Uterus (tissue), 4 donors: Measurements from ENCODE around the gene HOXD3. TPM values are rescaled to one million over a fixed set of nuclear protein-coding genes. Genes with fewer than 3 reads are reported as not detected.

ENCODE experiments used
- DNase-seq, 2 donors: peaks; one replicate each; pipeline ENCODE4 v3.0.0-alpha.2; 2019 to 2020
- H3K27ac ChIP-seq, 2 donors: fragments of 200-600 bp; sonication (generic); 1 replicate in 1 of 2; 2 replicates in 1 of 2; pipeline ENCODE4 v1.5.1; 2016 to 2018
- H3K27me3 ChIP-seq, 2 donors: fragments of 200-600 bp; sonication (generic); one replicate each; pipeline ENCODE4 v1.5.1; 2018 to 2019; ENCODE audit warnings: control low read depth in 1 of 2
- H3K36me3 ChIP-seq, 2 donors: fragments of 200-600 bp; sonication (generic); one replicate each; pipeline ENCODE4 v1.5.1; 2019; ENCODE audit warnings: control low read depth in 1 of 2
- H3K4me1 ChIP-seq, 2 donors: fragments of 200-600 bp; sonication (generic); one replicate each; pipeline ENCODE4 v1.5.1; 2018 to 2019; ENCODE audit warnings: control low read depth in 1 of 2
- H3K4me3 ChIP-seq, 2 donors: fragments of 200-600 bp; sonication (generic); 1 replicate in 1 of 2; 2 replicates in 1 of 2; pipeline ENCODE4 v1.5.1; 2018 to 2019; ENCODE audit warnings: mild to moderate bottlenecking in 1 of 2
- H3K9me3 ChIP-seq, 2 donors: fragments of 200-600 bp; sonication (generic); one replicate each; pipeline ENCODE4 v1.5.1; 2019; ENCODE audit warnings: control low read depth in 1 of 2
- CTCF ChIP-seq, 4 experiments: fragments of 200-600 bp in 2 of 4; fragments of 450-650 bp in 2 of 4; sonication (generic) in 2 of 4; IDR thresholded peaks; one replicate each; pipeline ENCODE4 v1.5.1; 2016 to 2019; ENCODE audit warnings: antibody characterized with exemption in 4 of 4, mild to moderate bottlenecking in 2 of 4, moderate library complexity in 1 of 4
- POLR2A ChIP-seq, 2 donors: fragments of 450-650 bp; IDR thresholded peaks; one replicate each; pipeline ENCODE4 v1.6.1; 2016; ENCODE audit warnings: antibody characterized with exemption in 2 of 2, mild to moderate bottlenecking in 1 of 2, moderate library complexity in 1 of 2
- intact Hi-C: fragments of 100-400 bp; cut with DNase I; formaldehyde crosslinking; loops from one replicate; pipeline ENCODE4 v1.15.1; 2023; ENCODE audit warnings: low total_unique reads
- total RNA-seq, 4 donors: library from RNA; depleted of rRNA in 3 of 4; stranded (reverse); fragments of >200 nt in 3 of 4; gene quantifications; one replicate each; pipeline versions ENCODE4 v1.1.0 to v1.2.4, GENCODE V29; 2014 to 2023
- donor health status: DM: yes; HTN: yes; CAD: no.

Gene HOXD3
- total RNA-seq, 4 donors from 2014 or later = 14.7 to 61.2 (median 22.7) TPM

GRCh38 chr2:176142281-176142680, 14.8 kb upstream of the HOXD3 start:
- H3K27me3 ChIP-seq = no peaks in the 10 kb centered on the region
- DNase-seq = no peak
- TF ChIP-seq POLR2A (IDR thresholded peaks at IDR 0.05) = no peak
- no peak for TF ChIP-seq CTCF (IDR thresholded peaks at IDR 0.05)

GRCh38 chr2:176145085-176145969, 11.8 kb upstream of the HOXD3 start:
- no peaks in the 10 kb centered on the region for H3K27me3 ChIP-seq
- H3K4me3 ChIP-seq = no peak overlapping the region

More at GRCh38 chr2:176142281-176142680, 14.8 kb upstream of the HOXD3 start:
- no peaks in the 10 kb centered on the region for H3K9me3 ChIP-seq
- H3K36me3 ChIP-seq = no peaks in the 10 kb centered on the region
- H3K27ac ChIP-seq = no peak overlapping the region
- H3K4me1 ChIP-seq = peaks cover 8 to 10% of the 10 kb centered on the region in 2 donors
- no peak overlapping the region for H3K4me3 ChIP-seq
- intact Hi-C loops = loop anchor here (5.0 kb wide), 3 partner anchors 315 to 495 kb away; no protein-coding TSS in a partner anchor

GRCh38 chr2:176146101-176146500, 11.0 kb upstream of the HOXD3 start:
- Histone ChIP-seq H3K27me3 (no peaks in the 10 kb centered on the region), H3K4me1 (peaks cover 5 to 23% of the 10 kb centered on the region in 2 donors), H3K27ac (peak overlapping the region; percentile 75 to 83), H3K9me3 (no peaks in the 10 kb centered on the region), H3K4me3 (no peak overlapping the region), H3K36me3 (no peaks in the 10 kb centered on the region)
- intact Hi-C loops = no loop called here
- peak in 1 of 2 donors; percentile 45 for DNase-seq
- no peak for TF ChIP-seq POLR2A (IDR thresholded peaks at IDR 0.05)
- peak in 1 of 4 experiments; percentile 10 for TF ChIP-seq CTCF (IDR thresholded peaks at IDR 0.05)

More at GRCh38 chr2:176145085-176145969, 11.8 kb upstream of the HOXD3 start:
- DNase-seq = no peak
- no peaks in the 10 kb centered on the region for H3K9me3 ChIP-seq
- peaks cover 8 to 23% of the 10 kb centered on the region in 2 donors for H3K4me1 ChIP-seq
- no peak for TF ChIP-seq POLR2A (IDR thresholded peaks at IDR 0.05)
- no peak for TF ChIP-seq CTCF (IDR thresholded peaks at IDR 0.05)
- H3K36me3 ChIP-seq = no peaks in the 10 kb centered on the region
- intact Hi-C loops = no loop called here
- peak overlapping the region; percentile 36 to 83 for H3K27ac ChIP-seq

- no peak for DNase-seq
- Histone ChIP-seq H3K27ac (peak overlapping the region; percentile 75 to 83), H3K27me3 (no peaks in the 10 kb centered on the region)
These were observed 10.5 kb upstream of the HOXD3 start for GRCh38 chr2:176146645-176147044.

More at GRCh38 chr2:176146645-176147044, 10.5 kb upstream of the HOXD3 start:
- intact Hi-C loops = no loop called here
- Histone ChIP-seq H3K4me1 (peaks cover 5 to 23% of the 10 kb centered on the region in 2 donors), H3K4me3 (no peak overlapping the region), H3K36me3 (no peaks in the 10 kb centered on the region), H3K9me3 (no peaks in the 10 kb centered on the region)
- TF ChIP-seq POLR2A (IDR thresholded peaks at IDR 0.05) (no peak), CTCF (IDR thresholded peaks at IDR 0.05) (no peak)
